HG02870 (cell line): ENCODE results near the gene GINS2.

Experiments
- ATAC-seq: cut with Tn5 transposase; IDR thresholded peaks from one replicate; pipeline ENCODE4 v1.9.1; 2021; ENCODE audit warnings: mild to moderate bottlenecking, moderate library complexity; ENCODE audit not compliant: unreplicated experiment

The GINS2 gene

DNA sequence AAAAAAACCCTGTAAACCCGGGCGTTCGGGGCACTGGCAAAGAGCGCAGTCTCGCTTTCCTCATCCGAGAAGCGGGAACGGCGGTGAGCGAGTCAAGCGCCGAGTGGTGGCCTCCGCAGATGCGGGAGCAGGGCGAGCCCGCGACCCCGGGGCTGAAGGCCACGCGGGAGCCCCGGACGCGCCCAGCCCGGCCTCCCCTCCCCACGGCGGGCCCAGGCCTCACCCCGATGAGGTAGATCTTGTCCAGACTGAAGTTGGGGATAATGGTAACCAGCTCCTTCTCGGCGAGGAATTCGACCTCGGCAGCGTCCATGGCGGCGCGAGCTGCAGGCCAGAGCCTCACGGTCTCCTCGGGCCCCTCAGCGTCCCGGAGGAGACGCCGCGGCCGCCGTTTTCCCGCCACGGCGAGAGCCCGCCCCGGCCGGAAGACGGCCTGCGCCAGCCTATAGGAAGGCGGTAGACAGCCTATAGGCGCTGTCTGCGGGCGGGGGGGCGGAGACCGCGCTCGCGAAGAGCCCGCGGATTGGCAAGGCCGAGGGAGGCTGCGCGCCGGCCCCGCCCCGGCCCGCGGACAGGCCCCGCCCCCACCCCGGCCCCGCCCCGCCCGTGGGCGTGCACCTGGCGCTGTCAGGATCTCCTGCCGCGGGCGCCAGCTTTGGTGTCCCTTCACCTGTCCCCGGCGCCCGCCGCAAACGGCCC lies at the start of gene GINS2:
Gene GINS2, minus strand, starts transcription at position 369 of the 699 bp plus-strand sequence. Its CDS starts 56 bp downstream, at position 313.
- ATAC-seq, result peak; percentile 90

DNA sequence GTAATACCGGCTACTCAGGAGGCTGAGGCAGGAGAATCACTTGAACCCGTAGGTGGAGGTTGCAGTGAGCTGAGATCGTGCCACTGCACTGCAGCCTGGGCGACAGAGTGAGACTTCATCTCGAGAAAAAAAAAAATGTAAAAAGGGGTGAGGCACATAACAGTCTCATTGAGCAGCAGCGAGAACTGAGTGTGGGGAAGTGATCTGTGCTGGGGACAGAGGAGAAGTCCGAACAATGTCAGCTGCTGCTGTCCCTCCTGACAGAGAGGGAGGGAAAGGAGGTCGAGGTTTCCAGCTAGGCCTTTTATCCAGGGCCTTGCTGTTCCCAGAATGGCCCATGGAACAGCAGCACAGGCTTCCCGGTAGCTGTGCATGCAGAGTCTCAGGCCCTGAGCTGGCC lies 48.2 kb upstream of the GINS2 start:
- no peak for ATAC-seq

DNA sequence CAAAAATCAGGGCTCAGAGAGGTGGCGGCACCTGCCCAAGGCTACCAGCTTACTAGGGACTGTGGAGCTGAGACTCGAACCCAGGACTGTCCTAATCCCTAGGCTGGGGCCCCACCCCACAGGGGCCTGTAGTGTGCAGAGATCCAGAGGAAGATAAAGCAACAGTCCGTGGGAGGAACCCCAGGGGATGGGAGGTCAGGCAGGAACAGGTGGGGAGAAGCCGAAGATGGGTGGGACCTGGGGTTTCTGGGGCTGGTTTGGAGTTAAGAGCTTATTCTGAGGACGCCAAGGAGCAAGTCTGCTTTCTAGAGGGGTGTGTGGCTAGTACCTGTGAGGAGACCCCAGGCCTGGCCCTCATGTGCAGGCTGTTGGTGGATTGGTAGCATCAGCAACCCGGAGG lies 47.2 kb upstream of the GINS2 start:
- no peak for ATAC-seq

DNA sequence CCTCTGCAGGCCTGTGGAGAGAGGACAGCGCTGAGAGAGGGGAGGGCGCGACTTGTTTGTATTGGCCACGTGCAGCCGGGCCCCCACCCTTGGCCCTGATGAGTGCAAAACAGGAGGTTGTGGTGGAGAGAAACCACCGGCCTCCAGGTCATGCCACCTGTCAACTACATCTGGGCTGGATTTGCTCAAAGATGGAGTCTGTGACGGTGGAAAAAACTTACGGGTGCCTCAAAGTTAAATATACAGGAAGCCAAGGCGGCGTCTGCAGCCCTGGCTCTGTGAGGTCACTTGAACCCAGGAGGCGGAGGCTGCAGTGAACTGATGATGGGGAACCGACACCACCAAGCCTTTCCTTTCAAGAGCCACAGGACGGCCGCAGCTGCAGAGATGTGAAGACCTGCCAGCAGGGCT lies 46.5 kb upstream of the GINS2 start:
- peak; percentile 81 for ATAC-seq

DNA sequence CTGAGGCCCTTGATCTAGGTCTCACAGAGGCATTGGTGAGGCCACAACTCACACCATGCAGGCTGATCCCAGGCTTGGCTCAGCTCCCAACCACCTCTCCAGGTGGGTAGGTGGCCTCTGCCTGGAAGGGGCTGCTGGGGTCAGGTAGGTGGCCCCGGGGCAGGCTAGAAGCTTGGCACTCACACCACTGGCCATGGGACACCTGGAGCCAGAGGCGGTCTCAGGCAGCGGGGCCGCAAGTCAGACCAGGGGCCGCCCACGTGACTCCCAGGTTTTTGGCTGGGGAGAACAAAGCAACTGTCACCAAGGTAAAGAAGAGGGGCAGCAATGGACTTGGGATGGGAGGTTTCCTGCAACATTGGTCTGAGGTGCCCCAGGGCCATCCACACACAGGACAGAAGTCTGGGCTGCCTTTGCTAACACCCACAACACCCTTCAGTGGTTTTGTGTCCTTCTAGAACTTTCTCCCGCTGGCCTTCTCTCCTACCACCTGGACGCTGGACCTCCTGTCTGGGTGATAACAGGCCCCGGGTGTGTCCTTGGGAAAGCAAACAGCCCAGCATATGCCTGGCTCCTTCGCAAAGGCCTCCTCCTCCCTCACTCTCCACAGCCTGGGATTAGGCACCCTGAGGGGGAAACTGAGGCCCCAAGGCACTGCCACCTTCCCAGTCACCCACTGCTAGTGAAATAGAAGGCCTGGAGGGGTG lies 45.7 kb upstream of the GINS2 start:
- ATAC-seq, result no peak

DNA sequence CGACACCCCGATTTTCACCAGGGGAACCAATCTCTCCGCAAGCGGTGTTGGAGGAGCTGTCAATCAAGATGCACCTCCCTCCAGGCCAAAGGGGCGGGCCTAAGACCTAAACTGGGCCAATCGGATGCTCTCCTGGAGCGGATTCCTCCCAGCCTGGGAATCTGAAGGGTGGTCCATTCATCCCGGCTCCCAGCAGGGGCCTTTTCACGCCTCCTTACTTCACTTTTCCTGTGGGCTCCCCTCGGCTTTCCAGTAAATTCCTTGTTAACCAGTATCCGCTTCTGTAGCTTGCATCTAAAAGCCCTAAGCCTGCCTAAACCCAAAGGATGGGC lies 45.1 kb upstream of the GINS2 start:
- no peak for ATAC-seq

DNA sequence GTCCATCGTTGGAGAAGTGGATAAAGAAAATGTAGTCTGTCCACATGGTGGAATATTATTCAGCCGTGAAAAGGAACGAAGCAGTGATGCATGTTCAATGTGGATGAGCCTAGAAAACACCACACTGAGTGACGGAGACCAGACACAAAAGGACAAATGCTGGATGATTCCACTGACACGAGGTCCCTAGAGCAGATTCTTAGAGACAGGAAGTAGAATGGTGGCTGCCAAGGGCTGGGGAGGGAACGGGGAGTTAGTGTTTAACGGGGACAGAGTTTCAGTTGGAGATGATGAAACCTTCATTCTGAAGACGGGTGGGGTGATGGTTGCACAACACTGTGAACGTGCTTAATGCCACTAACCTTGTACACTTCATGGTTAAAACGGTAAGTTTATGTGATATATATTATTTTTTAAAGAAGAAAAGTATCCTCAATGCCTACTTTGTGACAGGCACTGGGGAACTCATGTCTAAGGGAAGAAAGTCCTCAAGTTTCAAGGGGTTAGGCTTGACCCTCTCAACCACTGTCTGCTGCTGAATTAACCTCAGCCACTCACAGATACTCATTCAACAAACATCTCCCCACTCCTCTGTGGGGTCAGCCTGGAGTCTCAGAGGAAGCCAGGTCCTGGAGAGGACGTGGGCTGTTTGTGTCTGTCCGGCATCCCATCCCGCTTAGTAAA lies 44.5 kb upstream of the GINS2 start:
- ATAC-seq, result no peak

DNA sequence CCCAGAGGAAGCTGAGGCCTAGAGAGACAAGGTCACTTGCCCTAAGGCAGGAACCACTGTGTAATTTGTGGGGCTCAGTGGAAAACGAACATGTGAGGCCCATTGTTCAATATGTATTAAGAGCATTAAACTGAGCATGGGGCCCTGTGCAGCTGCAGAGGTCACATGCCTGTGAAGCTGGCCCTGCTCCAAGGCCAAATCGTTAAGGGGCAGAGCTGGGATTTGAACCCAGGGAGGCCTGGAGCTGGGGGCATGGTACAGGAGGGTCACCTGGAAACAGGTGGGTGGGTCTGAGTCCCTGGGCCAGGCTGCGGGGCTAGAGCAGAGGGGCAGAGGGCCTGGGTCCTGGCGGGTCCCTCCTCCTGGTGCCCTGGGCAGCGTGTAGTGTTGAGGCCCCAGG lies 42.4 kb upstream of the GINS2 start:
- ATAC-seq, result no peak

DNA sequence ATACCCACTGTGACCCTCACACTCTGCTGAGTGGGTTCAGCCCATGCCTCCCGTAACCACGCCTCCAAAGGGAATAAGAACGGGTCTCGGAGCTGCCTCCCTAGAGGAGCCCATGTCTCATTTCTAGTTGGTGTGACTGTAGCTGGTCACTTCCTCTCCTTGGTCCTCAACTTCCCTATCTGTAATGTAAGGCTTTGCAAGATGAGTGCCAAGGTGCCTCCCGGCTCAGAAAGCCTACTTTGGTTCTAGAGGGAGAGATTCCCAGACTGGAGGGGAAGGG lies 41.4 kb upstream of the GINS2 start:
- no peak for ATAC-seq

DNA sequence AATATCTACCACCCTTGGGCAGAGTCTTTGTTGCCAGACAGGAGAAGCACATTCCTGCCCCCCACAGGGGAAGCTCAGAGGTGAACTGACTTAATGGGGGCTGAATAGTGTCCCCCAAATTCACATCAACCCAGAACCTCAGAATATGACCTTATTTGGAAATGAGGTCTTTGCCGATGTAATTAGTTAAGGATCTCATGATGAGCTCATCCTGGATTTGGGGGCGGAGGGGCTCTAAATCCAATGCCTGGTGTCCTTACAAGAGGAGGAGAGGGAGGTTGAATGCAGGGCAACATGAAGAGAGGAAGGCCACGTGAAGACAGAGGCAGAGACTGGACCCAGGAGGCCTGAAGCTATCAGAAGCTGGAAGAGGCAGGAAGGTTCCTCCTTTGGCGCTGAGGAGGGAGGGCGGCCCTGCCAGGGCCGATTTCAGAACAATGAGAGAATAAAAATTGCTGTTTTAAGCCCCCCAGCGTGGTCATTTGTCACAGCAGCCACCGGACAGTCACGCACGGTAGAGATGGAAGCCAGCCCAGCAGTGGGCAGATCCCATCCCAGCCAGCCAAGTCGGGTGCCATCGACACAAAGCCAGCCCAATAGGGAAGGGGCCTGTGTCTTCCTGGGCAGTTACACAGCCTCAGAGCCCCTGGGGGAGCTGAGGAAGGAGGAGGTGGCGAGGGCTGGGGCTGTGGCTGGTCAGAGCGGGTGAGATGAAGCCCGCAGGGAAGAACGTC lies 40.9 kb upstream of the GINS2 start:
- no peak for ATAC-seq

DNA sequence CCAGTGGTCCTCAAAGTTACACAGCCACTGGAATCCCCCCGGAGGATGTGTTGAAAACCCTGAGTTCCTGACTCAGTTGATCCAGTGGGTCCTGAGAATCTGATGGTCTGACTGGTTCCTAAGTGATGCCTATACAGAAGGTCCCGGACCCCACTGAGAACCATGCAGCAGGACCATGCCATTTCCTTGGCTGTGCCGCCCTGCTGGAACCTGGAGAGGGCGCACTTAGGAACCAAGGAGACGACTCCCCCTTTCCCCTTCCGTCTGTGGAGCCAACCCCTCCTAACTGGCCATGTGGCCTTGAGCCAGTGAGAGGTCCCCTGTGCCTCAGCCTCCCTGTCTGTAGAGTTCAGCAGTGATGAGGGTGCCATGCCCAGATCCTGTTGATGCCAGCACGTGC lies 40.1 kb upstream of the GINS2 start:
- ATAC-seq, result no peak

DNA sequence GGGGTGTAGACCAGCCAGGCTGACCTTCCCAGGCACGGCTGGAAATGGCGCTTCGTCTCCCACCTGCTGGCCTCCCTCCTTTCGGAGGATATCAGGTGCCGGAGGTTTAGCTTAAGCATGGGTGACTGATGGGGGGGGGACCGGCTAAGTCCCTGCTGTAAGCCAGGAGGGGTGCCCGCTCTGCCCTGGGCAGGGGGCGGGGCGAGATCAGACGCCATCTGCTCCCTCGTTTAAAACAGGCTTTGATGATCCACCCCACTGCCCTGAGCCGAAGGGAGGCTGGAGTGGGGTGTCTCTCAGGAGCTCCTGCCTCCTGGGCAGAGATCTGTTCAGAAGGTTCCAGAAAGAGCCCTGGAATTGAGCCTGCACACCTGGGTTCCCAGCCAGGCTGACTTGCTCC lies 36.2 kb upstream of the GINS2 start:
- no peak for ATAC-seq

DNA sequence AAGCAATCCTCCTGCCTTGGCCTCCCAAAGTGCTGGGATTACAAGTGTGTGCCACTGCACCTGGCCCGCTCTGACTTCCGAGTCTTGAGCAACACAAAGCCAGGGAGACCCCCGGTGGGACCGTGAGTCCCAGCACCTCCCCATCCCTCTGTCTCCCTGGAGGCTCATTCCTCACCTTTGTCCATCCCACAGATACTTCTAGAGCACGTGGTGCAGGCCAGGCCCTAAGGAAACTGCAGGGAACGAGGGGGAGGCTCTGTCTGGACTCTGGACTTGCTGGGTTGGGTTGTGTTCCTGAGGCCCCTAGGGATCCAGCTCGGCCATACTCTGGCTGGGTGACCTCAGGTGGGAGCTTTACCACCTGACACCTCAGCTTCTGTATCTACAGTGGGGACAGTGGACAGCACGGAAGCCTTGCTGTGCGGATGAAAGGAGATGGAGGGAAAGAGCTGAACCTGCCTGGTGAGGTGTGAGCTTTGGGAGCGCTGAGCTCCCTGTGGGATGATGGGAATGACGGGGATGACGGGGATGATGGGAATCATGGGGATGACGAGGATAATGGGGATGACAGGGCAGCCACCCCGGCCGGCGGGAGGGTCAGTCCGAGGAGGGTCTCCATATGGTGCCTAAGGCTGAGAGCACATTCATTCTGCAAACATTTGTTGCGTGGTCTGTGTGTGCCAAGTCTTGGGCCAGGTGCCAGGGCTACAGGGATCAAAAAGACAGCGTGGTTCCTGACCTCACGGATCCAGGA lies 35.5 kb upstream of the GINS2 start:
- ATAC-seq, result no peak

DNA sequence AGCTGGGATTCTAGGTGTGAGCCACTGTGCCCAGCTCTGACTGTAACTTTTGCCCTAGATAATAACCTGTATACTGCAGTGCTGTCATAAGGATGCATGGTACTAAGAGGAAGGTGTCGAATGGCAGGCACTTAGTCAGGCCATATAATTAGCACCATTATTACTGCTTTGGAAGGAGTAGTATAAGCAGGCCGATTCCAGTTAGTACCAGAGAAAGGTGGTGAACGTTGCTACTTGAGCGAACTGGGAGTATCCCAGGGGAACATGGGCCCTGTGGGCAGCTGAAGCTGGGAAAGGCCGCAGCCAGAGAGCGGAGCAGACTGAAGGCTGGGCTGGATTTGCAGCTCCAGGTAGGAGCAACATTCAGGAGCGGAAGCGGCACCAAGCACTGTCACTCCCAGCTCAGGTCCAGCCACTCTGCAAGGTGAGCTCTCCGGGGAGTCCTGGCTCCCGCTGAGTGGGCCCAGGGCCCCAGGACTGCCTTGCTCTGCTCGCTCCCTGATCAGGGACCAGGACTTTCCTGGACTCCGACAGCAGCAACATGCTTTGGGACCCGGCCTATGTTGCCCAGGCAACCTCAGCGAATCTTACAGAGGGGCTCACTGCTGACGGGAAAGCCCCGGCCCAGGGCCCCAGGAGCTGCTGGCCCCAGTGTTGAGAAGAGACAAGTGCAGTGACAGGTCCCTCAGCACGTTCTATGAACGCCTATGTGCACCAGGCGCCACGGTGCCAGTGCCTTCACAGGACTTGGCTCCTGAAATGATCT lies 33.6 kb upstream of the GINS2 start:
- no peak for ATAC-seq

DNA sequence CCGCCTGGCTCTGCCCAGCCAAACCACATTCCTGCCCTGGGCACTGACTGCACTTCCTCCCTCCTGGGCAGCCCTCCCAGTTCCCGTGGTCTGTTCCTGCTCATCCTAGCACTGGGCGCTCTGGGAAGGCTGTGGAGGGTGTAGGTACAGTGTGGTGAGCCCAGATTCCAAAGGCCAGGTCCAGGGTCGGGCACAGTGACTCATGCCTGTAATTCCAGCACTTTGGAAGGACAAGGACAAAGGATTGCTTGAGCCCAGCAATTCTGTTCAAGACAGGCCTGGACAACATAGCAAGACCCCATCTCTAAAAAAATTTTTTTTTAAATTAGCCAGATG lies 31.5 kb upstream of the GINS2 start:
- ATAC-seq, result no peak

DNA sequence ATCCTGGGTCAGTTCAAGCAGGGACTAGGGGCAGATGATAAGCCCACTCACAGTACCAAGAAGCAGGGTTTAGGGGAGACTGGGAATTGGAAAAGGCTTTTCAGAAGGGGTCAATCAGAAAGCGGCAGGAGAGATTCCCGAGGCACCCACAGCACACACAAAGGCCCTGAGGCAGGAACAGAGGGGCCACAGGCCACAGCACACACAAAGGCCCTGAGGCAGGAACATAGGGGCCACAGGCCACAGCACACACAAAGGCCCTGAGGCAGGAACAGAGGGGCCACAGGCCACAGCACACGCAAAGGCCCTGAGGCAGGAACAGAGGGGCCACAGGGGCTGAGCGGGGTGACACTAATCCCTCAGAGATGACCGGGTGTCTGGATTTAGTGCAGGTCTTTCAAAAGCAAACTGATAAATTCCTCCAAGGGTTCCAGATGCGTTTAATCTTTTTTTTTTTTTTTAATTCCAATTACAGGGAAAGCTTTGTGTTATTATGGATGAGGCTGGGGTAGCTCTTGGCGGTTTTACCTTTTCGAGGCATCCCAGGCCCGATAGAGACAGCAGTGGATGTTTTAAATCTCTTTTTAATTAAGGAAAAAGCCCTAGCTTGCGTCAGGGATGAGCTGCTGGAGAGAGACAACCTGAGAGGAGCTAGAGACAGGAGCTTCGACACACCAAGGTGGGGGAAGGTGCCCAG lies 31.0 kb upstream of the GINS2 start:
- no peak for ATAC-seq

DNA sequence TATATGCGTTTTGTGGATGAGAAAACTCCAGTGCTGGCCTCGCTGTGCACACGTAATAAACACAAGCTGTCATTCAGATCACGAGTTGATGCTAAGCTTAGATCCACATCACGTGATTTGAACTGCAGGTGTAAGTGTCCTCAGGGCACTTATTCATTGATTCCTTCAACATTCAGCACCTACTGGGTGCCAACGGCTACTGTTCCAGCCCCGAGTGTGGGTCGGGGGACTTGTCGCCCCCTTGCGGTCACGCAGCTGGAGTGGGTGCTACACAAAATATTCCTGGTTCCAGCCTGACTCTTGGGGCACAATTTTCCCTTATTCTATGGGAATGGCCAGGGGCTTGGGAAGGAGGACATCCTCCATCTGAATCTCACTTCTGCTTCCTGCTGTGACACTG lies 29.9 kb upstream of the GINS2 start:
- ATAC-seq, result no peak

DNA sequence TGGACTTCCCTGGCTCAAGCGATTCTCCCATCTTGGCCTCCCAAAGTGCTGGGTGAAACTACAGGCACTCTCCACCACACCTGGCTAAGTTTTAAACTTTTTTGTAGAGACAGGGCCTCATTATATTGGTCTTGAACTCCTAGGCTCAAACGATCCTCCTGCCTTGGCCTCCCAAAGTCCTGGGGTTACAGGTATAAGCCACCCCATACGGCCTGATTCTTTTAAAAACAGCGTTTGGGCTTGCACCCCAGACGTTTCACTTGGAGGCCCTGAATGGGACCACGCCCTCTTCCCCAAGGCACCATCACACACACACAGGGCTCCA lies 29.4 kb upstream of the GINS2 start:
- ATAC-seq, result no peak

DNA sequence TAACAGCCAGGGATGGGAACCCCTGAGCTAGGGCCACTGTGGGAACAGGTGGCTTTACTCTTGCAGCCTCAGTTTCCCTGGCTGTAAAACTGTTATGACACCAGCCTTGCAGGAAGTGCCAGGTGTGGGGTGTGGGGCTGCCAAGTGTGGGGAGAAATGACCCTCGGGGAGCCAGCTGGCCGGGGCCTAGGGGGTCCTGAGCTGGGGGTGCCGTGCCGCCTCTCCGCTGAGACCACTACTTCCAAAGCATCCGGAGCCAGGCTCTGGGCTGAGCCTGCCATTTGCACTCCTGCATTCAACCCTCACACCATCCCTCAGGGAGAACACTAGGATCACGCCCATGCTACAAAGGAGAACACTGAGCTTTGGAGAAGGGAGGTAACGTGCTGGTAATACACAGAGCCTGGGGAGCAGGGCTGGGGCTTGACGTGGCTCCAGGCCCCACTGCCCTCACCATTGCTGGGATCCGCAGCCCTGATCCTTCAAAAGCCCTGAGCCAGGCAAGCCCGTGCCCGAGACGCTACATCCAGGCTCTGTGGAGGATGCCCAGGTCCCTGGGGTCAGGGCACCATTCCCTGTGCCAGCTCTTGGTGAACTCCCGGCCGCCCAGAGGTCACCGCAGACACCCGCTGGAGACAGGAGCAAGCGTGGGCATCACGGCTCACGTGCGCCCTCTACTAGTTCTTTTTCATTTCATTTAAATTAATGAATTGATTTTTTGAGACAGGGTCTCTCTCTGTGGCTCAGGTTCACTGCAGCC lies 28.8 kb upstream of the GINS2 start:
- ATAC-seq, result no peak
